ENCODE data around the gene GAB3. TPM values are rescaled to one million over a fixed set of nuclear protein-coding genes. Genes with fewer than 3 reads are reported as not detected.

The GAB3 gene
- total and polyA plus RNA-seq, 9 of the 15 experiments (the other 6 are each of a cell fraction or from before 2014, with no cell fraction given) = 16.1 to 31.4 (median 20.2) TPM

DNA sequence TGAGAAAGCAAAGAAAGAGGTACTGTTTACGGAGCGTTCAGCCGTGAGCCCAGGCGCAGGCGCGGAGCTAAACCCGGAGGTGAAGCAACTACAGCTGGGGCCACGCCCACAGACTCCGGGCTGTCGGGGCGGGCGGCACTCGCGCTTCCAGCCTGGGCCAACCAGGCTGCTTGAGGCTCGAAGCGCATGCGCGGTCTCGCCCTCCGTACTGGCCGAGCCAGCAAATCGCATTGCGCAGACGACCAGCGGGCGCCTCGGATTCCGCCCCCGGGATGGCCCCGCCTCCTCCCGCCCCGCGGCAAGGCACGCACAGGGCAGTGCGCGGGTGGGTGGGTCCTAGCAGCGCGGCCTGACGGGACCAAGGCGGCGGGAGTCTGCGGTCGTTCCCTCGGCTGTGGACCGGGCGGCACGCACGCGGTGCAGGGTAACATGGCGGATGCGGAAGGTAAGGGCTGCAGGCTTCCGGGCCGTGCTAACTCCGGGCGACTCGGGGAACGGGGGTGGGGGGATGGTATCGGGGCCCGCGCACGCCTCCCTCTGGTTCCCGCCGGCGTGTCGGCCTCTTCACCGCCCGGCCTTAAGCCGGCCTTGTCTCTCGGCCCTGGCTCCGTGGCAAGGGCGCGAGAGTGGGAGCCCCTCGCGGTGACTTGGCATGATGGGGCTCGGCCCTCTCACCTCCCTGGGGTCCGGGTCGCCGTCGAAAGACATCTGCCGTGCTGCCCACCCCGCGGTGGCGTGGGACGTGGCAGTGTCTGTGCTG, 11.8 kb upstream of the GAB3 start, which contains the start of gene DKC1 (continued):
- TF ChIP-seq, protein P1, sequence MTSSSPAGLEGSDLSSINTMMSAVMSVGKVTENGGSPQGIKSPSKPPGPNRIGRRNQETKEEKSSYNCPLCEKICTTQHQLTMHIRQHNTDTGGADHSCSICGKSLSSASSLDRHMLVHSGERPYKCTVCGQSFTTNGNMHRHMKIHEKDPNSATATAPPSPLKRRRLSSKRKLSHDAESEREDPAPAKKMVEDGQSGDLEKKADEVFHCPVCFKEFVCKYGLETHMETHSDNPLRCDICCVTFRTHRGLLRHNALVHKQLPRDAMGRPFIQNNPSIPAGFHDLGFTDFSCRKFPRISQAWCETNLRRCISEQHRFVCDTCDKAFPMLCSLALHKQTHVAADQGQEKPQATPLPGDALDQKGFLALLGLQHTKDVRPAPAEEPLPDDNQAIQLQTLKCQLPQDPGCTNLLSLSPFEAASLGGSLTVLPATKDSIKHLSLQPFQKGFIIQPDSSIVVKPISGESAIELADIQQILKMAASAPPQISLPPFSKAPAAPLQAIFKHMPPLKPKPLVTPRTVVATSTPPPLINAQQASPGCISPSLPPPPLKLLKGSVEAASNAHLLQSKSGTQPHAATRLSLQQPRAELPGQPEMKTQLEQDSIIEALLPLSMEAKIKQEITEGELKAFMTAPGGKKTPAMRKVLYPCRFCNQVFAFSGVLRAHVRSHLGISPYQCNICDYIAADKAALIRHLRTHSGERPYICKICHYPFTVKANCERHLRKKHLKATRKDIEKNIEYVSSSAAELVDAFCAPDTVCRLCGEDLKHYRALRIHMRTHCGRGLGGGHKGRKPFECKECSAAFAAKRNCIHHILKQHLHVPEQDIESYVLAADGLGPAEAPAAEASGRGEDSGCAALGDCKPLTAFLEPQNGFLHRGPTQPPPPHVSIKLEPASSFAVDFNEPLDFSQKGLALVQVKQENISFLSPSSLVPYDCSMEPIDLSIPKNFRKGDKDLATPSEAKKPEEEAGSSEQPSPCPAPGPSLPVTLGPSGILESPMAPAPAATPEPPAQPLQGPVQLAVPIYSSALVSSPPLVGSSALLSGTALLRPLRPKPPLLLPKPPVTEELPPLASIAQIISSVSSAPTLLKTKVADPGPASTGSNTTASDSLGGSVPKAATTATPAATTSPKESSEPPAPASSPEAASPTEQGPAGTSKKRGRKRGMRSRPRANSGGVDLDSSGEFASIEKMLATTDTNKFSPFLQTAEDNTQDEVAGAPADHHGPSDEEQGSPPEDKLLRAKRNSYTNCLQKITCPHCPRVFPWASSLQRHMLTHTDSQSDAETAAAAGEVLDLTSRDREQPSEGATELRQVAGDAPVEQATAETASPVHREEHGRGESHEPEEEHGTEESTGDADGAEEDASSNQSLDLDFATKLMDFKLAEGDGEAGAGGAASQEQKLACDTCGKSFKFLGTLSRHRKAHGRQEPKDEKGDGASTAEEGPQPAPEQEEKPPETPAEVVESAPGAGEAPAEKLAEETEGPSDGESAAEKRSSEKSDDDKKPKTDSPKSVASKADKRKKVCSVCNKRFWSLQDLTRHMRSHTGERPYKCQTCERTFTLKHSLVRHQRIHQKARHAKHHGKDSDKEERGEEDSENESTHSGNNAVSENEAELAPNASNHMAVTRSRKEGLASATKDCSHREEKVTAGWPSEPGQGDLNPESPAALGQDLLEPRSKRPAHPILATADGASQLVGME (CRISPR knock-in tag; IDR thresholded peaks at IDR 0.05) = no peak
- no peak for TF ChIP-seq KLF16 (IDR thresholded peaks at IDR 0.05)
- TF ChIP-seq, protein P2, sequence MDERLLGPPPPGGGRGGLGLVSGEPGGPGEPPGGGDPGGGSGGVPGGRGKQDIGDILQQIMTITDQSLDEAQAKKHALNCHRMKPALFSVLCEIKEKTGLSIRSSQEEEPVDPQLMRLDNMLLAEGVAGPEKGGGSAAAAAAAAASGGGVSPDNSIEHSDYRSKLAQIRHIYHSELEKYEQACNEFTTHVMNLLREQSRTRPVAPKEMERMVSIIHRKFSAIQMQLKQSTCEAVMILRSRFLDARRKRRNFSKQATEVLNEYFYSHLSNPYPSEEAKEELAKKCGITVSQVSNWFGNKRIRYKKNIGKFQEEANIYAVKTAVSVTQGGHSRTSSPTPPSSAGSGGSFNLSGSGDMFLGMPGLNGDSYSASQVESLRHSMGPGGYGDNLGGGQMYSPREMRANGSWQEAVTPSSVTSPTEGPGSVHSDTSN (CRISPR knock-in tag; IDR thresholded peaks at IDR 0.05; ENCODE audit: low read depth) = no peak
- TF ChIP-seq, protein P2 (tag; conservative IDR thresholded peaks at IDR 0.05; ENCODE audit: low read depth) = no peak
- TF ChIP-seq, protein P3, sequence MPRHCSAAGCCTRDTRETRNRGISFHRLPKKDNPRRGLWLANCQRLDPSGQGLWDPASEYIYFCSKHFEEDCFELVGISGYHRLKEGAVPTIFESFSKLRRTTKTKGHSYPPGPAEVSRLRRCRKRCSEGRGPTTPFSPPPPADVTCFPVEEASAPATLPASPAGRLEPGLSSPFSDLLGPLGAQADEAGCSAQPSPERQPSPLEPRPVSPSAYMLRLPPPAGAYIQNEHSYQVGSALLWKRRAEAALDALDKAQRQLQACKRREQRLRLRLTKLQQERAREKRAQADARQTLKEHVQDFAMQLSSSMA (CRISPR knock-in tag; IDR thresholded peaks at IDR 0.05) = no peak
- TF ChIP-seq SREBF1 (IDR thresholded peaks at IDR 0.05; ENCODE audit: borderline replicate concordance, low read depth, low read length) = no peak
- TF ChIP-seq, protein P4, sequence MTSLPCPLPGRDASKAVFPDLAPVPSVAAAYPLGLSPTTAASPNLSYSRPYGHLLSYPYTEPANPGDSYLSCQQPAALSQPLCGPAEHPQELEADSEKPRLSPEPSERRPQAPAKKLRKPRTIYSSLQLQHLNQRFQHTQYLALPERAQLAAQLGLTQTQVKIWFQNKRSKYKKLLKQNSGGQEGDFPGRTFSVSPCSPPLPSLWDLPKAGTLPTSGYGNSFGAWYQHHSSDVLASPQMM (CRISPR knock-in tag; IDR thresholded peaks at IDR 0.05) = no peak
- peak; percentile 52 for TF ChIP-seq BHLHE40 (IDR thresholded peaks at IDR 0.05; ENCODE audit: low read length)
- TF ChIP-seq MECOM (CRISPR knock-in tag; IDR thresholded peaks at IDR 0.05) = no peak
- TF ChIP-seq ZNF165 (CRISPR knock-in tag; IDR thresholded peaks at IDR 0.05; ENCODE audit: borderline replicate concordance) = no peak
- no peak for TF ChIP-seq SPI1 (IDR thresholded peaks at IDR 0.05; ENCODE audit: borderline replicate concordance, low read depth, low read length)
- no peak for TF ChIP-seq TOE1 (IDR thresholded peaks at IDR 0.05; ENCODE audit: borderline replicate concordance)
- TF ChIP-seq TOE1 (CRISPR knock-in tag; IDR thresholded peaks at IDR 0.05; ENCODE audit: borderline replicate concordance, low read depth) = no peak
- no peak for TF ChIP-seq ZKSCAN3 (CRISPR knock-in tag; IDR thresholded peaks at IDR 0.05)
- no peak for TF ChIP-seq PCBP2 (IDR thresholded peaks at IDR 0.05; ENCODE audit: low read depth, low read length, poor library complexity, severe bottlenecking)
- no peak for TF ChIP-seq PPARD (CRISPR knock-in tag; IDR thresholded peaks at IDR 0.05)
- no peak; a peak in 1 of 4 replicates for TF ChIP-seq SRF (CRISPR knock-in tag; IDR thresholded peaks at IDR 0.05)

Data from K562 (cell line).